H9 (cell line): ENCODE data around the gene JADE2. TPM values are rescaled to one million over a fixed set of nuclear protein-coding genes. Genes with fewer than 3 reads are reported as not detected.

Experiments used
- DNase-seq: peaks from one replicate; pipeline ENCODE4 v3.0.0-alpha.2; 2017
- H2AFZ ChIP-seq: one replicate; pipeline ENCODE4 v1.6.1; 2013; ENCODE audit warnings: mild to moderate bottlenecking, low read length, control low read depth, moderate library complexity
- H2AK5ac ChIP-seq: 2 replicates; pipeline ENCODE4 v1.6.1; 2013; ENCODE audit warnings: low read length, control low read depth, mixed read lengths; ENCODE audit not compliant: insufficient read length
- H2BK120ac ChIP-seq: one replicate; pipeline ENCODE4 v1.6.1; 2013; ENCODE audit warnings: low read depth, mild to moderate bottlenecking, low read length, control low read depth, inconsistent platforms; ENCODE audit not compliant: poor library complexity, severe bottlenecking
- H2BK12ac ChIP-seq: 2 replicates; pipeline ENCODE4 v1.6.1; 2013; ENCODE audit warnings: low read length, control low read depth, mixed read lengths, low read depth; ENCODE audit not compliant: insufficient read length
- H2BK15ac ChIP-seq: 2 replicates; pipeline ENCODE4 v1.6.1; 2013; ENCODE audit warnings: low read depth, low read length, control low read depth
- H2BK20ac ChIP-seq: one replicate; pipeline ENCODE4 v1.6.1; 2013; ENCODE audit warnings: low read depth, mild to moderate bottlenecking, low read length, control low read depth, inconsistent platforms; ENCODE audit not compliant: poor library complexity, severe bottlenecking
- H2BK5ac ChIP-seq: 2 replicates; pipeline ENCODE4 v1.6.1; 2013; ENCODE audit warnings: low read length, control low read depth, mixed read lengths; ENCODE audit not compliant: insufficient read length
- H3K14ac ChIP-seq: 2 replicates; pipeline ENCODE4 v1.6.1; 2013; ENCODE audit warnings: low read length, control low read depth; ENCODE audit not compliant: insufficient read depth
- H3K18ac ChIP-seq: 2 replicates; pipeline ENCODE4 v1.6.1; 2013; ENCODE audit warnings: low read depth, mild to moderate bottlenecking, mixed read lengths, low read length, control low read depth; ENCODE audit not compliant: insufficient read length
- H3K23ac ChIP-seq: 2 replicates; pipeline ENCODE4 v1.6.1; 2013; ENCODE audit warnings: low read length, control low read depth, mixed read lengths, low read depth; ENCODE audit not compliant: insufficient read length
- H3K23me2 ChIP-seq: 2 replicates; pipeline ENCODE4 v1.6.1; 2013; ENCODE audit warnings: low read depth, mild to moderate bottlenecking, mixed read lengths, low read length, control low read depth; ENCODE audit not compliant: insufficient read length, poor library complexity, severe bottlenecking
- H3K27ac ChIP-seq: 2 replicates; pipeline ENCODE4 v1.5.1; 2013; ENCODE audit warnings: low read length, control low read depth, mixed read lengths, low read depth; ENCODE audit not compliant: insufficient read length
- H3K27me3 ChIP-seq: 2 replicates; pipeline ENCODE4 v1.6.1; 2013; ENCODE audit warnings: low read length, control low read depth, inconsistent platforms; ENCODE audit not compliant: insufficient read depth
- H3K4ac ChIP-seq: 2 replicates; pipeline ENCODE4 v1.6.1; 2013; ENCODE audit warnings: low read depth, mild to moderate bottlenecking, control low read depth, inconsistent platforms, low read length, moderate library complexity
- H3K4me1 ChIP-seq: 2 replicates; pipeline ENCODE4 v1.6.1; 2013; ENCODE audit warnings: low read length, control low read depth, inconsistent platforms; ENCODE audit not compliant: insufficient read depth
- H3K4me2 ChIP-seq: 2 replicates; pipeline ENCODE4 v1.6.1; 2013; ENCODE audit warnings: low read length, control low read depth, mixed read lengths; ENCODE audit not compliant: insufficient read length, insufficient read depth
- H3K56ac ChIP-seq: 2 replicates; pipeline ENCODE4 v1.6.1; 2013; ENCODE audit warnings: low read depth, mild to moderate bottlenecking, mixed read lengths, low read length, control low read depth; ENCODE audit not compliant: insufficient read length
- H3K79me1 ChIP-seq: 2 replicates; pipeline ENCODE4 v1.6.1; 2013; ENCODE audit warnings: low read depth, mild to moderate bottlenecking, moderate library complexity, low read length, control low read depth, inconsistent platforms; ENCODE audit not compliant: insufficient read depth, poor library complexity, severe bottlenecking
- H3K79me2 ChIP-seq: 2 replicates; pipeline ENCODE4 v1.6.1; 2013; ENCODE audit warnings: low read length, control low read depth, inconsistent platforms; ENCODE audit not compliant: insufficient read depth
- H3K9ac ChIP-seq: 2 replicates; pipeline ENCODE4 v1.6.1; 2013; ENCODE audit warnings: low read length, control low read depth, mixed read lengths; ENCODE audit not compliant: insufficient read length; ENCODE audit errors: extremely low read depth
- H3K9me3 ChIP-seq: one replicate; pipeline ENCODE4 v1.6.1; 2013; ENCODE audit warnings: low read depth, low read length, inconsistent platforms; ENCODE audit not compliant: control insufficient read depth
- H3T11ph ChIP-seq: one replicate; pipeline ENCODE4 v1.6.1; 2013; ENCODE audit warnings: mild to moderate bottlenecking, low read length, control low read depth, inconsistent platforms
- H4K20me1 ChIP-seq: one replicate; pipeline ENCODE4 v1.6.1; 2013; ENCODE audit not compliant: control insufficient read depth, insufficient read length, insufficient read depth
- H4K5ac ChIP-seq: 2 replicates; pipeline ENCODE4 v1.6.1; 2013; ENCODE audit warnings: low read depth, mild to moderate bottlenecking, mixed read lengths, low read length, control low read depth; ENCODE audit not compliant: insufficient read length
- H4K8ac ChIP-seq: replicated peaks from 2 replicates; pipeline ENCODE4 v1.6.1; 2013; ENCODE audit warnings: low read length, control low read depth, mixed read lengths, low read depth; ENCODE audit not compliant: insufficient read length
- H4K91ac ChIP-seq: 2 replicates; pipeline ENCODE4 v1.6.1; 2013; ENCODE audit warnings: low read depth, mild to moderate bottlenecking, moderate library complexity, mixed read lengths, low read length, control low read depth; ENCODE audit not compliant: insufficient read length
- H3K27ac Mint-ChIP-seq, 3 experiments: 2 replicates in 2 of 3; 3 replicates in 1 of 3; pipeline ENCODE4 v1.8.0; 2020 to 2021; ENCODE audit warnings: mixed read lengths in 3 of 3, mild to moderate bottlenecking in 1 of 3, moderate library complexity in 1 of 3
- H3K27me3 Mint-ChIP-seq: 2 replicates; pipeline ENCODE4 v1.8.0; 2021; ENCODE audit warnings: low read depth, mild to moderate bottlenecking, moderate library complexity, mixed read lengths
- H3K36me3 Mint-ChIP-seq, 3 experiments: 2 replicates in 2 of 3; 3 replicates in 1 of 3; pipeline ENCODE4 v1.8.0; 2020 to 2021; ENCODE audit warnings: low read depth in 3 of 3, mixed read lengths in 3 of 3; ENCODE audit not compliant: insufficient read depth in 1 of 3
- H3K4me1 Mint-ChIP-seq, 2 experiments: 2 replicates each; pipeline ENCODE4 v1.8.0; 2020; ENCODE audit warnings: mixed read lengths in 2 of 2
- H3K4me3 Mint-ChIP-seq, 2 experiments: 2 replicates in 1 of 2; 3 replicates in 1 of 2; pipeline ENCODE4 v1.8.0; 2020 to 2021; ENCODE audit warnings: mild to moderate bottlenecking in 2 of 2, mixed read lengths in 2 of 2, moderate library complexity in 1 of 2
- H3K9me3 Mint-ChIP-seq, 2 experiments: 2 replicates in 1 of 2; 3 replicates in 1 of 2; pipeline ENCODE4 v1.8.0; 2020; ENCODE audit warnings: mild to moderate bottlenecking in 2 of 2, mixed read lengths in 2 of 2, moderate library complexity in 1 of 2
- CTCF ChIP-seq: fragments of 200-600 bp; sonication (generic); conservative IDR thresholded peaks from 3 replicates; pipeline ENCODE4 v1.8.0; 2021; ENCODE audit warnings: antibody characterized with exemption, mild to moderate bottlenecking
- whole genome bisulfite sequencing: extraction: QIAGEN DNeasy Blood & Tissue Kit; methylation state at CpG from one replicate; pipeline ENCODE4 v1.1.7; 2013; ENCODE audit warnings: missing lambda C conversion rate, low lambda C conversion rate, mixed read lengths; ENCODE audit not compliant: insufficient read length; ENCODE audit errors: extremely low coverage; 5-methylcytosine and 5-hydroxymethylcytosine counted together
- total RNA-seq: library from RNA; stranded (reverse); gene quantifications from 2 replicates; pipeline ENCODE4 v1.2.1, GENCODE V29; 2021

The JADE2 gene
- total RNA-seq, 1 experiment from 2014 or later = 99.7 TPM

- Histone ChIP-seq H3K4ac (no peak overlapping the region), H3T11ph (no peak overlapping the region), H2BK12ac (no peak overlapping the region), H2BK15ac (no peak overlapping the region), H3K4me2 (no peak overlapping the region), H4K5ac (no peak overlapping the region), H3K14ac (no peak overlapping the region), H3K56ac (no peak overlapping the region), H3K18ac (no peak overlapping the region), H2AFZ (no peak overlapping the region), H3K79me1 (no peaks in the 10 kb centered on the region), H3K23ac (no peak overlapping the region), H2BK120ac (no peak overlapping the region), H3K9ac (no peak overlapping the region), H2BK20ac (no peak overlapping the region), H2AK5ac (no peak overlapping the region), H4K8ac (no peak overlapping the region), H3K27me3 (no peaks in the 10 kb centered on the region), H3K23me2 (no peaks in the 10 kb centered on the region), H3K9me3 (no peaks in the 10 kb centered on the region), H3K79me2 (no peaks in the 10 kb centered on the region), H3K27ac (no peak overlapping the region), H4K20me1 (no peaks in the 10 kb centered on the region), H2BK5ac (no peak overlapping the region), H4K91ac (no peak overlapping the region), H3K4me1 (no peaks in the 10 kb centered on the region; the same call in 1 of the 2 replicates)
- Mint-ChIP-seq H3K36me3 (peaks cover 4 to 84% (median 53%) of the 10 kb centered on the region in 3 experiments; a peak in 6 of 7 replicates), H3K27me3 (peaks cover 1% of the 10 kb centered on the region; the same call in 1 of the 2 replicates), H3K4me3 (no peak overlapping the region), H3K4me1 (peaks cover 23 to 30% of the 10 kb centered on the region in 2 experiments), H3K27ac (peak overlapping the region in 2 of 3 experiments; percentile 72 to 95; a peak in 2 of 7 replicates), H3K9me3 (no peaks in the 10 kb centered on the region)
- WGBS = no CpG with 5 or more reads among the region's 2 CpGs
- DNase-seq = no peak
- no peak for TF ChIP-seq CTCF
Measured at GRCh38 chr5:134547579-134547978, 22.1 kb downstream of the JADE2 start.
